ENCODE data around the gene BMPER. TPM values are rescaled to one million over a fixed set of nuclear protein-coding genes. Genes with fewer than 3 reads are reported as not detected.

Gene BMPER
- total RNA-seq, 1 experiment from 2014 or later = not detected

GRCh38 chr7:34158368-34159153, 253.2 kb downstream of the BMPER start:
- ATAC-seq (no peak), DNase-seq (ENCODE audit: low read depth, low spot score) (no peak)
- intact Hi-C loops (cut with micrococcal nuclease; ENCODE audit: unreplicated experiment) (no loop called here), in situ Hi-C loops (cut with HindIII; ENCODE audit: low pct_unique_long_range_greater_than_20kb, low sequenced_read_pairs) (no loop called here)
- H3K4me1 ChIP-seq (ENCODE audit: control insufficient read depth, insufficient read depth, low read length) = no peaks in the 10 kb centered on the region
- no peaks in the 10 kb centered on the region for H3K9me3 ChIP-seq (ENCODE audit: control insufficient read depth, insufficient read depth, low read depth, low read length)
- ChIA-PET CTCF (no interaction called here), POLR2A (no interaction called here)
- H3K27me3 ChIP-seq (ENCODE audit: control insufficient read depth, insufficient read depth, low read length) = no peaks in the 10 kb centered on the region
- no TSS peak for BruUV-seq (replicated peaks)
- H3K36me3 ChIP-seq (ENCODE audit: control insufficient read depth, insufficient read depth, low read length) = no peaks in the 10 kb centered on the region
- no peak overlapping the region for H3K4me3 ChIP-seq (ENCODE audit: low read depth in 2 of 2, low read length in 2 of 2)
- TF ChIP-seq CTCF (IDR thresholded peaks at IDR 0.05) (peak; percentile 37), SIN3A (IDR thresholded peaks at IDR 0.05; ENCODE audit: borderline replicate concordance, insufficient read depth, low read depth, low read length) (no peak)
- no peak overlapping the region for H3K27ac ChIP-seq (ENCODE audit: low read length)

GRCh38 chr7:34160261-34160752, 255.0 kb downstream of the BMPER start:
- ChIA-PET CTCF (no interaction called here), POLR2A (no interaction called here)
- intact Hi-C loops (cut with micrococcal nuclease; ENCODE audit: unreplicated experiment) (no loop called here), in situ Hi-C loops (cut with HindIII; ENCODE audit: low pct_unique_long_range_greater_than_20kb, low sequenced_read_pairs) (no loop called here)
- ATAC-seq = no peak
- no peak overlapping the region for H3K4me3 ChIP-seq (ENCODE audit: low read depth in 2 of 2, low read length in 2 of 2)
- TF ChIP-seq POLR2AphosphoS5 (IDR thresholded peaks at IDR 0.05; ENCODE audit: low read depth, low read length) (no peak), SIN3A (IDR thresholded peaks at IDR 0.05; ENCODE audit: borderline replicate concordance, insufficient read depth, low read depth, low read length) (no peak), TCF7L2 (IDR thresholded peaks at IDR 0.05; ENCODE audit: low read depth, low read length) (no peak), REST (IDR thresholded peaks at IDR 0.05; ENCODE audit: insufficient read depth in 1 of 2, low read depth in 2 of 2, low read length in 1 of 2) (no peak), CTCF (IDR thresholded peaks at IDR 0.05) (no peak)
- H3K27ac ChIP-seq (ENCODE audit: low read length) = no peak overlapping the region
- no peaks in the 10 kb centered on the region for H3K36me3 ChIP-seq (ENCODE audit: control insufficient read depth, insufficient read depth, low read length)
- no peaks in the 10 kb centered on the region for H3K9me3 ChIP-seq (ENCODE audit: control insufficient read depth, insufficient read depth, low read depth, low read length)
- H3K27me3 ChIP-seq (ENCODE audit: control insufficient read depth, insufficient read depth, low read length) = no peaks in the 10 kb centered on the region
- H3K4me1 ChIP-seq (ENCODE audit: control insufficient read depth, insufficient read depth, low read length) = no peaks in the 10 kb centered on the region
- BruUV-seq (replicated peaks) = no TSS peak
- no peak for DNase-seq (ENCODE audit: low read depth, low spot score)
